ENCODE measurements around the gene SAMD9L. TPM values are rescaled to one million over a fixed set of nuclear protein-coding genes. Genes with fewer than 3 reads are reported as not detected.

The SAMD9L gene
- total and polyA plus RNA-seq, 11 donors = 2.1 to 38.3 (median 4.7) TPM

DNA sequence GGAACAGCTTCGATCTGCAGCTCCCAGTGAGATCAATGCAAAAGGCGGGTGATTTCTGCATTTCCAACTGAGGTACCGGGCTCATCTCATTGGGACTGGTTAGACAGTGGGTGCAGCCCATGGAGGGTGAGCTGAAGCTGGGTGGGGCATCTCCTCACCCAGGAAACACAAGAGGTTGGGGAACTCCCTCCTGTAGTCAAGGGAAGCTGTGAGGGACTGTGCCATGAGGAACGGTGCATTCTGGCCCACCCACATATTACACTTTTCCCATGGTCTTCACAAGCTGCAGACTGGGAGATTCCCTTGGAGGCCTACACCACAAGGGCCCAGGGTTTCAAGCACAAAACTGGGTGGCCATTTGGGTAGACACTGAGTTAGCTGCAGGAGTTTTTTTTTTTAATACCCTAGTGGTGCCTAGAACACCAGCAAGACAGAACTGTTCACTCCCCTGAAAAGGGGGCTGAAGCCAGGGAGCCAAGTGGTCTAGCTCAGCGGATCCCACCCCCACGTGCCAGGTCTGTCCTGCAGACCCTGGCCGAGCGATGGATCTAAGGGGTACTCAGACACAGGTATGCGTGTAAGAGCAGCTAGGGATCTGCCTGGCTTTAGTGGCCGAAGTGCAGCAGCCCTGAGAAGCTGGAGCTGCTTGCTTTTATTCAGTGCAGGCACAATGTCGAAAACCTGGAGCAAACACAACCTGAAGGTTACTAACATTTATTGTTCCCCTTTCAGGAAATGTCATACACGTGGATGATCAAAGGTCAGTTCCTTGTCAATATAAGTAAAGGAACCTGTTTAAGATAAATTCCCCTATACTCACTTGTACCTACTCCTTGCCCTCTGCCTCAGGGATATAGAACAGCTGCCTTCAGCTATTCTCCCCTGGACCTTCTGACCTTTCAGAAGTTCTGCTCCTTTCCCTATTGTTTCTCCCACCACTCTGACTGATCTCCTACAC, 27.3 kb downstream of the SAMD9L start:
- H3K27me3 ChIP-seq = no peaks in the 10 kb centered on the region
- TF ChIP-seq, protein P1, sequence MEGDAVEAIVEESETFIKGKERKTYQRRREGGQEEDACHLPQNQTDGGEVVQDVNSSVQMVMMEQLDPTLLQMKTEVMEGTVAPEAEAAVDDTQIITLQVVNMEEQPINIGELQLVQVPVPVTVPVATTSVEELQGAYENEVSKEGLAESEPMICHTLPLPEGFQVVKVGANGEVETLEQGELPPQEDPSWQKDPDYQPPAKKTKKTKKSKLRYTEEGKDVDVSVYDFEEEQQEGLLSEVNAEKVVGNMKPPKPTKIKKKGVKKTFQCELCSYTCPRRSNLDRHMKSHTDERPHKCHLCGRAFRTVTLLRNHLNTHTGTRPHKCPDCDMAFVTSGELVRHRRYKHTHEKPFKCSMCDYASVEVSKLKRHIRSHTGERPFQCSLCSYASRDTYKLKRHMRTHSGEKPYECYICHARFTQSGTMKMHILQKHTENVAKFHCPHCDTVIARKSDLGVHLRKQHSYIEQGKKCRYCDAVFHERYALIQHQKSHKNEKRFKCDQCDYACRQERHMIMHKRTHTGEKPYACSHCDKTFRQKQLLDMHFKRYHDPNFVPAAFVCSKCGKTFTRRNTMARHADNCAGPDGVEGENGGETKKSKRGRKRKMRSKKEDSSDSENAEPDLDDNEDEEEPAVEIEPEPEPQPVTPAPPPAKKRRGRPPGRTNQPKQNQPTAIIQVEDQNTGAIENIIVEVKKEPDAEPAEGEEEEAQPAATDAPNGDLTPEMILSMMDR (IDR thresholded peaks at IDR 0.05) = no peak
- TF ChIP-seq POLR2A (IDR thresholded peaks at IDR 0.05) = no peak
- 83 to 92% (median 91%) methylated on average over 11 to 12 of the region's 12 CpGs for WGBS, 4 donors
- H3K4me3 ChIP-seq = no peak overlapping the region
- no peak overlapping the region for H3K27ac ChIP-seq
- H3K36me3 ChIP-seq = no peaks in the 10 kb centered on the region
- no peak for ATAC-seq
- DNase-seq = no peak
- peaks cover 0 to 32% (median under 1%) of the 10 kb centered on the region in 12 donors for H3K9me3 ChIP-seq
- intact Hi-C loops (cut with DNase I) = no loop called here
- H3K4me1 ChIP-seq = peaks cover 0 to 20% (median 5%) of the 10 kb centered on the region in 12 donors

DNA sequence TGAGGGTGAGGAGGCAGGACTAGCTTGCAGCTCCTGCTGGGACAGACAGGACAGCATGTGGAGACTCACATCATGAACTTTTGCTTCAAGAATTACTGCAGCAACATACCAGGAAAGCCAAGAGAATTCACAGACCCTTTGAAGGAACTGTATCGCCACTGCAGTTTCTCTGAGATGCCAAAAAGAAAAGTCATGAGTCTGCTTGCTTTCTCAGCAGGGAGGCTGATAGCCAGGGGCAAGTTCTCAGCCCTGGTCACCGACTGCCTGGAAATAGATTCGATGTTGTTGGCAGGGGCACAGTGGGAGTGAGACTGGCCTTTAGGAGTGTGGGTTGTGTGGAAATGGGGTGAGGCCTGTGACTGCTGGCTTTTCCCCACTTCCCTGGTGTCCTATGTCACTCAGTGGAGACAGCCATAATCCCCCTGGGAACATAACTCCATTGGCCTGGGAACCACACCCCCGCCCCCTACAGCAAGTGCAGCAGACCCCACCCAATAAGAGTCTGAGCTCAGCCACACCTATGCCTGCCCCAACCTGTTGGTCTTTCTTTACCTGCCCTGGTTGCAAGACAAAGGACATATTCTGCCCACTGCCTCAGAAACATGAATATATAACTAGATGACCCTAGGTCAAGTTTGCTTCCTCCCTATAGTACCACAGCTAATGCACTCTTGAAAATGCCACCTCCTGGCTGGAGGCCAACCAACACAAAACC, 28.8 kb downstream of the SAMD9L start:
- ATAC-seq (no peak), DNase-seq (no peak)
- intact Hi-C loops (cut with DNase I) = no loop called here
- no peak overlapping the region for H3K4me3 ChIP-seq
- 52 to 78% (median 72%) methylated on average over 4 of the region's 4 CpGs for WGBS, 4 donors
- H3K36me3 ChIP-seq = peaks cover 0 to 13% (median 2%) of the 10 kb centered on the region in 9 donors
- no peak overlapping the region for H3K27ac ChIP-seq
- H3K9me3 ChIP-seq = peaks cover 0 to 41% (median 2%) of the 10 kb centered on the region in 12 donors
- TF ChIP-seq, protein P1 (IDR thresholded peaks at IDR 0.05) = no peak
- TF ChIP-seq POLR2A (IDR thresholded peaks at IDR 0.05) = no peak
- H3K4me1 ChIP-seq = peaks cover 0 to 27% (median 5%) of the 10 kb centered on the region in 12 donors
- no peaks in the 10 kb centered on the region for H3K27me3 ChIP-seq

DNA sequence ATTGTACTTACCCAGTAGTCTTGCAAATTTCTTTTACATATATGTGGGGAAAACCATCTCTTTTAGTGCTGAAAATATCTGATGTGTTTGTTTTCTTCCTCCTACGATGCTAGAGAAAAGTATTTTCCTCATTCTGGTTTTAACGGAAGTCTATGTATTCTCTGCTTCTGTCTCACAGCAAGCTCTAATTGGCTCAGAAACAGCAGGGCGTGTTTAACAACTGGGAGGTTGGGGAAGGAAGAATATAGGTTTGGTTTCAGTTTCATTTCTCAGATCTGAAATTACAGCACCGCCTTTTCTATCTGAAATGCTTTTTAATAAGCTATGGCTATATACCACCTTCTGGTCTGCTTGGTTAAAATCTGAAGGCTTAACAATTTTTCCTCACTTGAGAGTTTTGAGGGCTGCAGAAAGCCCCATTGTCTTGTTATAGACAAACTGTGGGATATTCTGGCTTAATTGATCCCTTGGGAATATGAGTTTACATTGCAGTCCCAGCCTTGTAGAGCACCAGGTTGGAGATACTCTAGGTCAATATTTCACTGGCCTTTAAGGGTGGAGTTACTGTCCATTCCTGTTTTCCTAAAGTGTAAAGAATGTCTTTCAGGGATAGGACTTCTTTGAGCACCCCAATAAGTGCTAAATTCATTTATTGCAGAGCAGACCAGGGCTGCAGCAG, 30.2 kb downstream of the SAMD9L start, which contains the start of gene SAMD9:
Gene SAMD9, minus strand, starts transcription at position 128 of the 679 bp plus-strand sequence. CDS start 11,882 bp downstream, outside the sequence.
- Histone ChIP-seq H3K9me3 (peaks cover 0 to 38% (median 2%) of the 10 kb centered on the region in 12 donors), H3K4me1 (peaks cover 0 to 27% (median 5%) of the 10 kb centered on the region in 12 donors), H3K36me3 (peaks cover 0 to 26% (median 4%) of the 10 kb centered on the region in 9 donors), H3K27ac (peak within 1 kb of the TSS; percentile 50 to 87 (median 70)), H3K27me3 (no peaks in the 10 kb centered on the region), H3K4me3 (peak within 1 kb of the TSS; percentile 13 to 73 (median 51))
- ATAC-seq (peak; percentile 73 to 96 (median 86)), DNase-seq (peak in 4 of 5 donors; percentile 46 to 61 (median 51))
- intact Hi-C loops (cut with DNase I) = no loop called here
- no peak for TF ChIP-seq POLR2A (IDR thresholded peaks at IDR 0.05)
- TF ChIP-seq, protein P1 (IDR thresholded peaks at IDR 0.05) = no peak
- 21 to 29% (median 22%) methylated on average over 4 of the region's 4 CpGs for WGBS, 4 donors

Data from heart left ventricle (tissue), 16 donors.